Brain microvascular endothelial cell (primary cell): ENCODE measurements around the gene CTNND2.

Experiments used
- DNase-seq: peaks from one replicate; pipeline ENCODE4 v3.0.0-alpha.2; 2020
- H3K27ac ChIP-seq: fragments of 250-450 bp; sonication (Bioruptor Pico); 2 replicates; pipeline ENCODE4 v1.5.1; 2020; ENCODE audit warnings: mild to moderate bottlenecking, moderate library complexity
- H3K27me3 ChIP-seq: fragments of 250-450 bp; sonication (Bioruptor Pico); replicated peaks from 2 replicates; pipeline ENCODE4 v1.5.1; 2020; ENCODE audit warnings: mild to moderate bottlenecking
- H3K36me3 ChIP-seq: fragments of 250-450 bp; sonication (Bioruptor Pico); replicated peaks from 2 replicates; pipeline ENCODE4 v1.5.1; 2020; ENCODE audit warnings: mild to moderate bottlenecking
- H3K4me3 ChIP-seq: 2 replicates; pipeline ENCODE4 v1.5.1; 2011; ENCODE audit warnings: low read depth, mild to moderate bottlenecking, control low read depth, low read length, moderate library complexity
- in situ Hi-C: cut with HindIII; loops from 2 replicates; pipeline ENCODE4 v1.10.0; 2017; ENCODE audit warnings: low sequenced_read_pairs, low pct_ligation_motif_present
- TF ChIP-seq, protein P1 (sequence below): IDR thresholded peaks from 2 replicates; pipeline ENCODE4 v1.5.1; 2011; ENCODE audit warnings: low read depth, mild to moderate bottlenecking, moderate library complexity, low read length, control low read depth, inconsistent platforms; ENCODE audit errors: missing control alignments

CTNND2 gene

DNA sequence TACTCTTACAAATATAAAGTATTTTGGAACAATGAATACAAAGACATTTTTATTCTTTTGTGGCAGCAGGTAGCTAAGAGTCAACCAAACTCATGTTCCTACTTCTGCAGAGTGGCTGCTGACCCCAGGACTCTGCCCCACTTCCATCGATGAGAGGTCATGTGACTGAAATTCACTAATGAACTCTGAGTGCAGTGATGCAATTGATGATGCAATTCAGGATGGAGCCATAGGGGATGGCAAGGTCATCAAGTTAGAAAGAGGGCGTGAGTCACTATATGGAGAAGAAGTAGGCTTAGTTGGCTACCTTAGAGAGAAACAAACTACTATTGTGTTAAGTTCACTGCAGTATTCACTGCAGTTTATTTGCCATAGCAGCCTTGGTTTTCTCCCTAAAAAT lies 340.4 kb downstream of the CTNND2 start:
- Histone ChIP-seq H3K4me3 (no peak overlapping the region), H3K27ac (no peak overlapping the region), H3K36me3 (no peaks in the 10 kb centered on the region), H3K27me3 (no peaks in the 10 kb centered on the region)
- in situ Hi-C loops = no loop called here
- TF ChIP-seq, protein P1, sequence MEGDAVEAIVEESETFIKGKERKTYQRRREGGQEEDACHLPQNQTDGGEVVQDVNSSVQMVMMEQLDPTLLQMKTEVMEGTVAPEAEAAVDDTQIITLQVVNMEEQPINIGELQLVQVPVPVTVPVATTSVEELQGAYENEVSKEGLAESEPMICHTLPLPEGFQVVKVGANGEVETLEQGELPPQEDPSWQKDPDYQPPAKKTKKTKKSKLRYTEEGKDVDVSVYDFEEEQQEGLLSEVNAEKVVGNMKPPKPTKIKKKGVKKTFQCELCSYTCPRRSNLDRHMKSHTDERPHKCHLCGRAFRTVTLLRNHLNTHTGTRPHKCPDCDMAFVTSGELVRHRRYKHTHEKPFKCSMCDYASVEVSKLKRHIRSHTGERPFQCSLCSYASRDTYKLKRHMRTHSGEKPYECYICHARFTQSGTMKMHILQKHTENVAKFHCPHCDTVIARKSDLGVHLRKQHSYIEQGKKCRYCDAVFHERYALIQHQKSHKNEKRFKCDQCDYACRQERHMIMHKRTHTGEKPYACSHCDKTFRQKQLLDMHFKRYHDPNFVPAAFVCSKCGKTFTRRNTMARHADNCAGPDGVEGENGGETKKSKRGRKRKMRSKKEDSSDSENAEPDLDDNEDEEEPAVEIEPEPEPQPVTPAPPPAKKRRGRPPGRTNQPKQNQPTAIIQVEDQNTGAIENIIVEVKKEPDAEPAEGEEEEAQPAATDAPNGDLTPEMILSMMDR = no peak
- DNase-seq = no peak

DNA sequence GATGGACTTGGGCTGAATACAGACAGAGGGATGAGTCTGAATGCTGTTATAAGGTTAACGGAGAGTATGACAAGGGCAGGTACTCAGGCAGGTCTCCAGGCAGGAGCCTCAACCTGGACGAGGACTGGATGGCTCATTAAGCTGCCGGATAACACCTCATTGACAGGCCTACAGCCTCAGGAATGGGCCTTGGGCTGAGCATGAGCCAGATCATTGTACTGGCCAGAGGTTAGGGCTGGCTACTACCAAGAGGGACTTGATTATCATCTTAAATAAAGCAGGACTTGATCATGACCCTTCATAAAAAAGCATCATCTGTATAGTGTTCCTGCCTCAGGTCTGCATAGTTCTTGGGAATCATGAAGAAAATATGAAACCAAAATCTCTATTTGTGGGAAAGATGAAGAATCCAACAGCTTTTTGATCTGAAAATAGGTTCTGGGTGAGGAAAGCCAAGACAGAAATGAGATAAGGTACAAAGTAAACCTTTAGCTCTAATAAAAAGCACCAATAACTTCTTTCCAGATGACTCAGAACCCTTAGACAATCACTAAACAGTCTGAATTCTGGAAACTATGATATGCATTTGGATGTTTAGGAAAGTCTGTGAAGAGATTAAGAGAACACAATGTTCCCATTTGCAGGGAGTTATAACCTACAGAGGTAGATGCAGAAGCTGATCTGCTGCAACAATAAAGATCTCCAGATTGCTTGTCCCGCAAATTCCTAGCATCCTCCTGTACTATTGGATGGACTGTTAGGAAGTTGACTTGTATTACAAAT lies 343.1 kb downstream of the CTNND2 start:
- H3K4me3 ChIP-seq = no peak overlapping the region
- no peaks in the 10 kb centered on the region for H3K36me3 ChIP-seq
- H3K27ac ChIP-seq = no peak overlapping the region
- TF ChIP-seq, protein P1 = no peak
- H3K27me3 ChIP-seq = no peaks in the 10 kb centered on the region
- in situ Hi-C loops = no loop called here
- DNase-seq = no peak

DNA sequence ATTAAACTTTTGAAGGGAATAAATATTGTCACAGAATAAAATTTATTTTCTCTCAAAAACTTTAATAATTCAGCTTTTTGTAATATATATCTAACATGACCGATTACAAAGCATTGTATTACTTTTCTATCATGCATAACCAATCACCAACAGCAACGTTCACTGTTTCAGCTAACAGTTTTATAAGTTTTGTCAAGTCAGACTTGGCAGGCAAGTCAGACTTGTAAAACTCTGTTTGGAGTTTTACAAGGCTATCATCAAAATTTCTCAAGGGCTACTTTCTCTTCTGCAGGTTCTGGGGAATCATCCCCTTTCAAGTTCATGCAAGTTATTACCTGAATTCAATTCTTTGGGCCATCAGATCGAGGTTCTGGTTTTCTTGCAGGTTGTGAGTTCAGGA lies 347.2 kb downstream of the CTNND2 start:
- Histone ChIP-seq H3K4me3 (no peak overlapping the region), H3K27ac (no peak overlapping the region), H3K27me3 (no peaks in the 10 kb centered on the region), H3K36me3 (no peaks in the 10 kb centered on the region)
- no peak for DNase-seq
- TF ChIP-seq, protein P1 = no peak
- in situ Hi-C loops = no loop called here

DNA sequence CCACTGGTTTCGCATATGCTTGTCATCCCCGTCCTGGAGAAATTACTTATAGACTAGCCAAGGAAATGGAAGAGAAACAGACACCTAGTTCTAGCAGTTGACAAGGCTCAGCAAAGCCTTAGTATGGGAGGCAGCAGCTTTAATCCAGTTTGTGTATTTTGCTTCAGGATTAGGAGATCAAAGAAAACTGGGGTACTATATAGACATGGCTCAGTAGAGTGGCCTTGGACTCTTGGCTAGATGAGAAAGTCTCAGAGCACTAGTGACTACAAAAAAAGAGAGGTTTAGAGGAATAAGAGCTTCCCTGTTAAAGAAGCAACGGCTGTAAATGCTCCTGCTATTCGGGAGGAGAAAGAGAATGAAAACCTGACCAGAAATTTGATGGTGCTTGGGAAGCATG lies 349.1 kb downstream of the CTNND2 start:
- TF ChIP-seq, protein P1 = no peak
- Histone ChIP-seq H3K36me3 (no peaks in the 10 kb centered on the region), H3K27ac (no peak overlapping the region), H3K4me3 (no peak overlapping the region), H3K27me3 (no peaks in the 10 kb centered on the region)
- no peak for DNase-seq
- in situ Hi-C loops = no loop called here

DNA sequence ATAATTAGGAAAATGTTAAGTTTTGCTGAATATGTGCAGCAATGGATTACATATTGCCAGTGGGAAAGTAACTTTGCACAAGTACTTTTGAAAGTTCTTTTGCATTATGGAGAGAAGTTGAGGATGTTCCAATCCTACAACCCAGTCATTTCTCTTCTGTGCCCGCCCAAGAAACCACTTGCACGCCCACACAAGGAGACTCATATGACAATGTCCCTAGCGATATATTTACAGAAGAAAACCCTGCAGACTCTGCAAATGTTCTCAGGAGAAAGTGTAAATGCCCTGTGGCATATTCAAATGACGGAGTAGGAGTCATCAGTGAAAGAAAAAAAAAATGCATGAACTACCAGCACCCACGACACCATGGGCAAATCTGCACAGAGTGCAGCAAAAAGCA lies 356.5 kb downstream of the CTNND2 start:
- in situ Hi-C loops = no loop called here
- no peak for DNase-seq
- TF ChIP-seq, protein P1 = no peak
- no peaks in the 10 kb centered on the region for H3K36me3 ChIP-seq
- no peak overlapping the region for H3K27ac ChIP-seq
- no peaks in the 10 kb centered on the region for H3K27me3 ChIP-seq
- no peak overlapping the region for H3K4me3 ChIP-seq

DNA sequence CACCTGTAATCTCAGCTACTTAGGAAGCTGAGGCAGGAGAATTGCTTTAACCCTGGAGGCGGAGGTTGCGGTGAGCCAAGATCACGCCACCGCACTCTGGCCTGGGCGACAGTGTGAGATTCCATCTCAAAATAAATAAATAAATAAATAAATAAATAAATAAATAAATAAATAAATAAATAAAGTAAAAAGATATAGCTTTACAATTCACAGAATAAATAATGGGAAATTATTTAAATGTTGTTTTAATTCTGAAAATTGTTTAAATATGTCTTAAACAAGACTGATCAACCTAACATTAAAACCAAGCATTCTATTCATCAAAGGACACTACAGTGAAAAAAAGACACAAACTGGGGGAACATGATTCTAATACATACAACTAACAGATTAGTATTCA lies 357.1 kb downstream of the CTNND2 start:
- in situ Hi-C loops = no loop called here
- Histone ChIP-seq H3K27ac (no peak overlapping the region), H3K36me3 (no peaks in the 10 kb centered on the region), H3K4me3 (no peak overlapping the region), H3K27me3 (no peaks in the 10 kb centered on the region)
- DNase-seq = no peak
- TF ChIP-seq, protein P1 = no peak
